GM12872 (cell line): ENCODE data around the gene COMMD3.

ENCODE experiments used
- CTCF ChIP-seq: IDR thresholded peaks from 3 replicates; pipeline ENCODE4 v1.5.1; 2011; ENCODE audit warnings: low read depth, mild to moderate bottlenecking, low read length, moderate library complexity; ENCODE audit not compliant: insufficient read depth

COMMD3 gene

DNA sequence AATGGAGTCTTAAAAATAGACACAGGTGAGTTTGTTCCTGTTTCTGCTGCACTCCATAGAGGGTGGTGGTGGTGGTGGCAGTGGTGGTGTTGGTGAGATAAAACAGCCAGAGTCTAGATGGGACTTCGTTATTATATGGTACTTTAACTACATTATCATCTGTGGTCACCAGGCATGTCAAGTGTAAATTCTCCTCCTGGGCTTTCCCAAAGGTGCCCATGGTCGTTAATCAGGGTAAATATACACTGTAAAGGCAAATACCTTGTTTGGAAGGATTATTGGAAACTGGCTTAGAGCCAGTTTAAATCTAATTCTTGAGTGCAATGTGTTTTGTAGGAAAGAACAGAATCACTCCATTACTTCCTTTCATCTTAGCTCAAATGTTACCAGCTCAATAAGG lies 21.5 kb upstream of the COMMD3 start:
- no peak for TF ChIP-seq CTCF

- no peak for TF ChIP-seq CTCF
These were observed 15.0 kb upstream of the COMMD3 start for GRCh38 chr10:22301193-22301592.

DNA sequence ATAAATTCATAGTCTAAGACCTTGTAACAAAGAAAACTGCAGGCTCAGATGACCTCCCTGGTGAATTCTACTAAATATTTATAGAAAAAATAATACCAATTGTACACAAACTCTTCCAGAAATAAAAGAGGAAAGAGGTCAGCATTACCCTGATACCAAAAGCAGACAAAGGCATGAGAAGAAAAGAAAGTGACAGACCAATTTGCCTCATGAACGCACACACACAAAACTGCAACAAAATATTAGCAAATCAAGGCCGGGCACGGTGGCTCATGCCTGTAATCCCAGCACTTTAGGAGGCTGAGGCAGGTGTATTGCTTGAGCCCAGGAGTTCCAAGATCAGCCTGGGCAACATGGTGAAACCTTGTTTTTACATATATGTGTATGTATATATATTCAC lies 12.7 kb upstream of the COMMD3 start:
- TF ChIP-seq CTCF = no peak

DNA sequence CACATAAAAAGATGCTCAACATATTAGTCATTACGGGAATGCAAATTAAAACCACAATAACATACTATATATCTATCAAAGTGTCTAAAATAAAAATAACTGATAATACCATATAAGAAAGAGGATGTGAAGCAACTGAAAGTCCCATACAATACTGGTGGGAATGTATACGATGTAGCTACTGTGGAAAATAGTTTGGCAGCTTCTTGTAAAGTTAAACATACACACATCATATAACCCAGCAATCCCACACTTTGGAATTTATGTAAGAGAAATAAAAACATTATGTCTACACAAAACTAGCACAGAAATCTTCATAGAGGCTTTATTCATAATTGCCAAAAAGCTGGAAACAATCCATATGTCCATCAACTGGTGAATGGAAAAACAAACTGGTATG lies 10.5 kb upstream of the COMMD3 start:
- TF ChIP-seq CTCF = no peak

- TF ChIP-seq CTCF = no peak
These were observed 7.8 kb upstream of the COMMD3 start for GRCh38 chr10:22308390-22308789.

- TF ChIP-seq CTCF = no peak
These were observed 6.8 kb upstream of the COMMD3 start for GRCh38 chr10:22309180-22310000.

- TF ChIP-seq CTCF = no peak
These were observed 5.3 kb upstream of the COMMD3 start for GRCh38 chr10:22310928-22311327.
